C1 segment of cervical spinal cord (tissue), 14 donors: ENCODE data around the gene SLC26A2.

Experiments
- DNase-seq, 14 donors: peaks; one replicate each; lab custom pipeline; 2025; lab: John Stamatoyannopoulos, UW

SLC26A2 gene

DNA sequence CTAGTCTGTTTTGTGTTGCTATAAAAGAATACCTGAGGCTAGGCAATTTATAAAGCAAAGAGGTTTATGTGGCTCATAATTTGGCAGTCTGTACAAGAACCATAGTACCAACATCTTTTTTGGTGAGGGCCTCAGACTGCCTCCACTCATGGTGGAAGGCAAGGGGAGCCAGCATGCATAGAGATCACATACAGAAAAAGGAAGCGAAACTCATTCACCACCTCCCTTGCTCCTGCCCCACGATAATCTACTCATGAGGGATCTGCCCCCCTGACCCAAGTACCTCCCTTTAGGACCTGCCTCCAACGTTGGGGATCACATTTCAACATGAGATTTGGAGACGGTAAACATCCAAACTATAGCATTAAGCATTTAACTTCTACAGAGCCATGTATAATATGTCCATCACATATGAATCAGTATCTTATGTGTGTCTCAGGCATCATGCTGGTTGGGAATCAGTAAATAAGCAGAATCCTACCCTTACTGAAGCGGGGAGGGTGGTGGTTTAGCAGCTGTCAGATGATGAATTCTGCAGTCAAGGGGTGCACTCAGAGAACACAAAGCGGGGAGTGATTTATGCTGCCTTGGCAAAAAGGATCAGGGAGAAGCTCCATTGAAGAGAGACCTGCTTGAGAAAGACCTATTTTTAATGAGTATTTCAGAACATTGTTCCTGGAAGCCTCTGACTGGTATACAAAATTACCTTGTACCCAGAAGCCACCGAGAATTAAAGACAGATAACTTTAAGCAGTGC lies 74.8 kb downstream of the SLC26A2 start:
- no peak for DNase-seq

DNA sequence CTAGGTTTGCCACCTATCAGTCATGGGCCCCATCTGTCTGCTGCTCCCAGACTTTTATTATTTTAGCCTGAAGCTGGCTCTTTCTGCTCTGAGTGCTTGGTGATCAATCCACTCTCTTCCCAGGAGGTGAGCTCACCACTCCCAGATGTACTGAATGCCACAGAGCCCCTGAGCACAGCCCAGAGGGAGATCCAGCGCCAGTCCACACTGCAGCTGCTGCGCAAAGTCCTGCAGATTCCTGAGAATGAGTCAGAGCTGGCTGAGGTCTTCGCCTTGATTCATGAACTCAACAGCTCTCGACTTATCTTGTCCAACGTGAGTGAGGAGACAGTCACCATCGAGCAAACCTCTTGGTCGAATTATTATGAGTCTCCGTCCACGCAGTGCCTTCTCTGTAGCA lies 76.0 kb downstream of the SLC26A2 start:
- no peak for DNase-seq
